IMR-90 (cell line): ENCODE results near the gene RIMS1. TPM values are rescaled to one million over a fixed set of nuclear protein-coding genes. Genes with fewer than 3 reads are reported as not detected.

ENCODE experiments used
- ATAC-seq: fragments of 200-7000 bp; cut with Tn5 transposase; 2 replicates; pipeline ENCODE4 v1.9.1; 2020; ENCODE audit warnings: low read depth, mild to moderate bottlenecking, moderate library complexity
- BruUV-seq: library from RNA; stranded (reverse); fragments of 400-500 nt; replicated peaks from 2 replicates; lab custom pipeline; 2021; lab: Mats Ljungman, UMichigan
- CTCF ChIA-PET: fragments of 300-600 bp; formaldehyde crosslinking; extraction: SDS; loops from one replicate; lab custom pipeline; 2021; ENCODE audit warnings: antibody characterized with exemption; lab: Yijun Ruan, JAX
- POLR2A ChIA-PET: fragments of 300-600 bp; sonication (Branson Sonifier 250); formaldehyde crosslinking; loops from one replicate; lab custom pipeline; 2022; ENCODE audit warnings: antibody characterized with exemption; ENCODE audit not compliant: unreplicated experiment; lab: Charles Lee
- DNase-seq: peaks from one replicate; pipeline ENCODE4 v3.0.0; 2013
- H2AFZ ChIP-seq: replicated peaks from 2 replicates; pipeline ENCODE3; 2013; ENCODE audit warnings: low read length, mild to moderate bottlenecking; ENCODE audit not compliant: poor library complexity
- H2AK5ac ChIP-seq: 2 replicates; pipeline ENCODE4 v1.6.1; 2013; ENCODE audit warnings: low read depth, low read length, inconsistent platforms
- H2AK9ac ChIP-seq: replicated peaks from 2 replicates; pipeline ENCODE3; 2013; ENCODE audit warnings: mild to moderate bottlenecking, low read depth, low read length, moderate library complexity; ENCODE audit not compliant: poor library complexity
- H2BK120ac ChIP-seq: 2 replicates; pipeline ENCODE4 v1.6.1; 2013; ENCODE audit warnings: low read depth, low read length, inconsistent platforms
- H2BK15ac ChIP-seq: 3 replicates; pipeline ENCODE4 v1.6.1; 2013; ENCODE audit warnings: low read depth, low read length, inconsistent platforms
- H2BK20ac ChIP-seq: 2 replicates; pipeline ENCODE4 v1.6.1; 2013; ENCODE audit warnings: low read depth, mild to moderate bottlenecking, inconsistent platforms, low read length, moderate library complexity
- H2BK5ac ChIP-seq: 2 replicates; pipeline ENCODE4 v1.6.1; 2013; ENCODE audit warnings: mild to moderate bottlenecking, low read depth, low read length, inconsistent platforms; ENCODE audit not compliant: poor library complexity, severe bottlenecking
- H3K14ac ChIP-seq: replicated peaks from 2 replicates; pipeline ENCODE4 v1.6.1; 2013; ENCODE audit warnings: low read depth, low read length, inconsistent platforms
- H3K18ac ChIP-seq: 2 replicates; pipeline ENCODE4 v1.6.1; 2013; ENCODE audit warnings: low read depth, low read length, control low read depth
- H3K23ac ChIP-seq: 2 replicates; pipeline ENCODE4 v1.6.1; 2013; ENCODE audit warnings: low read depth, low read length, inconsistent platforms
- H3K27ac ChIP-seq: 2 replicates; pipeline ENCODE4 v1.5.1; 2013; ENCODE audit warnings: mild to moderate bottlenecking, control low read depth, low read length; ENCODE audit not compliant: insufficient read depth
- H3K27me3 ChIP-seq: 2 replicates; pipeline ENCODE4 v1.6.1; 2013; ENCODE audit warnings: low read length; ENCODE audit not compliant: control insufficient read depth, insufficient read depth
- H3K36me3 ChIP-seq: 2 replicates; pipeline ENCODE4 v1.6.1; 2013; ENCODE audit warnings: low read length, mixed read lengths; ENCODE audit not compliant: control insufficient read depth, insufficient read depth
- H3K4ac ChIP-seq: 2 replicates; pipeline ENCODE4 v1.6.1; 2013; ENCODE audit warnings: low read depth, low read length, inconsistent platforms
- H3K4me1 ChIP-seq: 2 replicates; pipeline ENCODE4 v1.6.1; 2013; ENCODE audit warnings: low read length, mixed read lengths; ENCODE audit not compliant: control insufficient read depth, insufficient read depth
- H3K4me2 ChIP-seq: 2 replicates; pipeline ENCODE4 v1.6.1; 2013; ENCODE audit warnings: low read depth, mild to moderate bottlenecking, control low read depth, low read length, moderate library complexity
- H3K4me3 ChIP-seq: 2 replicates; pipeline ENCODE4 v1.5.1; 2013; ENCODE audit warnings: low read depth, mild to moderate bottlenecking, control low read depth, low read length, moderate library complexity; ENCODE audit not compliant: insufficient read depth
- H3K56ac ChIP-seq: 2 replicates; pipeline ENCODE4 v1.6.1; 2013; ENCODE audit warnings: low read length, inconsistent platforms; ENCODE audit not compliant: insufficient read depth; ENCODE audit errors: extremely low read depth
- H3K79me1 ChIP-seq, 2 experiments: 2 replicates each; pipeline ENCODE4 v1.6.1; 2013; ENCODE audit warnings: low read length in 2 of 2, inconsistent platforms in 1 of 2, low read depth in 1 of 2
- H3K9ac ChIP-seq: 2 replicates; pipeline ENCODE4 v1.6.1; 2013; ENCODE audit warnings: low read depth, low read length, control low read depth
- H3K9me1 ChIP-seq: 2 replicates; pipeline ENCODE4 v1.6.1; 2013; ENCODE audit warnings: low read length, inconsistent platforms; ENCODE audit not compliant: insufficient read depth
- H3K9me3 ChIP-seq: 2 replicates; pipeline ENCODE4 v1.6.1; 2013; ENCODE audit warnings: low read length; ENCODE audit not compliant: control insufficient read depth, insufficient read depth
- H4K20me1 ChIP-seq: 2 replicates; pipeline ENCODE4 v1.6.1; 2013; ENCODE audit warnings: low read length, inconsistent platforms; ENCODE audit not compliant: insufficient read depth
- H4K5ac ChIP-seq: 2 replicates; pipeline ENCODE4 v1.6.1; 2013; ENCODE audit warnings: mild to moderate bottlenecking, low read depth, low read length, control low read depth
- H4K8ac ChIP-seq, 2 experiments: 2 replicates each; pipeline ENCODE4 v1.6.1; 2013; ENCODE audit warnings: low read depth in 2 of 2, low read length in 2 of 2, control low read depth in 1 of 2, inconsistent platforms in 1 of 2
- H4K91ac ChIP-seq: 2 replicates; pipeline ENCODE4 v1.6.1; 2013; ENCODE audit warnings: low read depth, low read length, inconsistent platforms; ENCODE audit not compliant: insufficient read depth
- BHLHE40 ChIP-seq: fragments of 150-350 bp; IDR thresholded peaks from 2 replicates; pipeline ENCODE4 v1.6.1; 2016; ENCODE audit warnings: mild to moderate bottlenecking, low read depth, low read length
- CHD1 ChIP-seq: IDR thresholded peaks from 2 replicates; pipeline ENCODE4 v1.6.1; 2012; ENCODE audit warnings: low read depth, low read length, improper control_type of control experiment
- FOS ChIP-seq: fragments of 150-350 bp; IDR thresholded peaks from 2 replicates; pipeline ENCODE4 v1.6.1; 2016; ENCODE audit warnings: low read depth, low read length
- MAZ ChIP-seq: IDR thresholded peaks from 2 replicates; pipeline ENCODE4 v1.6.1; 2012; ENCODE audit warnings: low read depth, mild to moderate bottlenecking, low read length, improper control_type of control experiment, moderate library complexity, borderline replicate concordance
- MXI1 ChIP-seq: IDR thresholded peaks from 2 replicates; pipeline ENCODE4 v1.6.1; 2012; ENCODE audit warnings: low read depth, mild to moderate bottlenecking, low read length, moderate library complexity, borderline replicate concordance
- NFE2L2 ChIP-seq: fragments of 150-350 bp; IDR thresholded peaks from 2 replicates; pipeline ENCODE4 v1.6.1; 2016; ENCODE audit warnings: low read depth, mild to moderate bottlenecking, low read length
- POLR2A ChIP-seq: IDR thresholded peaks from 2 replicates; pipeline ENCODE4 v1.6.1; 2012; ENCODE audit warnings: mild to moderate bottlenecking, low read depth, low read length
- RAD21 ChIP-seq: IDR thresholded peaks from 2 replicates; pipeline ENCODE4 v1.6.1; 2012; ENCODE audit warnings: low read length, improper control_type of control experiment
- RCOR1 ChIP-seq: IDR thresholded peaks from 2 replicates; pipeline ENCODE4 v1.6.1; 2012; ENCODE audit warnings: mild to moderate bottlenecking, low read length, improper control_type of control experiment; ENCODE audit not compliant: insufficient replicate concordance
- RFX5 ChIP-seq: IDR thresholded peaks from 2 replicates; pipeline ENCODE4 v1.8.0; 2012; ENCODE audit warnings: low read depth, mild to moderate bottlenecking, low read length, moderate library complexity
- SMC3 ChIP-seq: fragments of 150-350 bp; IDR thresholded peaks from 2 replicates; pipeline ENCODE4 v1.6.1; 2016; ENCODE audit warnings: low read depth, mild to moderate bottlenecking, antibody characterized with exemption, low read length, moderate library complexity
- WGBS, 2 experiments: methylation state at CpG; one replicate each; pipeline versions ENCODE4 v1.1.5 to v1.1.7; 2013; ENCODE audit warnings: missing lambda C conversion rate in 2 of 2; ENCODE audit not compliant: insufficient read length in 1 of 2; ENCODE audit errors: extremely low coverage in 2 of 2; 5-methylcytosine and 5-hydroxymethylcytosine counted together
- dilution Hi-C: fragments of 300-500 bp; cut with HindIII; formaldehyde crosslinking; loops from one replicate; pipeline ENCODE4 v1.14.3; 2018; ENCODE audit warnings: low sequenced_read_pairs; ENCODE audit not compliant: unreplicated experiment
- in situ Hi-C: fragments of 300-500 bp; cut with MboI; formaldehyde crosslinking; loops from 3 replicates; pipeline ENCODE4 v1.14.3; 2019; ENCODE audit warnings: low sequenced_read_pairs, inconsistent platforms, mixed read lengths
- intact Hi-C: fragments of 100-400 bp; cut with micrococcal nuclease; formaldehyde crosslinking; loops from 2 replicates; pipeline ENCODE4 v1.10.0; 2022
- polyA plus RNA-seq, 3 experiments: library from polyadenylated mRNA; depleted of rRNA; stranded (reverse); fragments of >200 nt; gene quantifications; 2 replicates each; pipeline ENCODE4 v1.2.3, GENCODE V29; 2012; ENCODE audit warnings: low replicate concordance in 1 of 3
- total RNA-seq: library from RNA; depleted of rRNA; stranded (reverse); fragments of >200 nt; gene quantifications from 2 replicates; pipeline ENCODE4 v1.2.3, GENCODE V29; 2012
- TF ChIP-seq, protein P1 (sequence below): conservative IDR thresholded peaks from 2 replicates; pipeline ENCODE4 v1.5.1; 2012; ENCODE audit warnings: mild to moderate bottlenecking, low read depth, low read length, improper control_type of control experiment
- TF ChIP-seq, protein P2 (sequence below): fragments of 150-350 bp; IDR thresholded peaks from 2 replicates; pipeline ENCODE4 v1.6.1; 2016; ENCODE audit warnings: low read depth, mild to moderate bottlenecking, low read length, moderate library complexity, borderline replicate concordance
- TF ChIP-seq, protein P3 (sequence below): fragments of 150-350 bp; IDR thresholded peaks from 2 replicates; pipeline ENCODE4 v1.6.1; 2017; ENCODE audit warnings: mild to moderate bottlenecking, antibody characterized with exemption, low read length, low read depth

RIMS1 gene
- total and polyA plus RNA-seq, 2 of the 4 experiments (the other 2 are of a cell fraction), result 0.44 to 3.8 TPM

DNA sequence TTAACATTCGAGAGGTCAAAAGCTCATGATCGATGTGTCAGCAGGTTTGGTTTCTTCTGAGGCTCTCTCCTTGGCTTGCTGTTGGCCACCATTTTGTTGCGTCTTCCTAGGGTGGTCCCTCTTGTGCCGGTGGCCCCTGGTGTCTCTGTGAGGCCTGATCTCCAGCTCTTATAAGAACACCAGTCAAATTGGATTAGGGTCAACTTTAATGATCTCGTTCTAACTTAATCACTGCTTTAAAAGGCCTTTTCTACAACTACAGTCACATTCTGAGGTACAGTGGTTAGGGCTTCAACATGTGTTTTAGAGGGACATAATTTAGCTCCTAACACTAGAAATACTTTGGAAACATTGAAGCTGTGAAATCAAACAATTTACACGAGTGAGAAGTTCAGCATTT lies 494.7 kb downstream of the RIMS1 start:
- Histone ChIP-seq H3K14ac (no peak overlapping the region), H3K23ac (no peak overlapping the region), H4K8ac (no peak overlapping the region), H3K27ac (no peak overlapping the region), H3K4me2 (no peak overlapping the region), H3K4me3 (no peak overlapping the region), H2BK15ac (no peak overlapping the region), H3K9me3 (no peaks in the 10 kb centered on the region), H3K4ac (no peak overlapping the region), H3K79me1 (no peaks in the 10 kb centered on the region), H4K91ac (no peak overlapping the region), H3K4me1 (no peaks in the 10 kb centered on the region), H3K9ac (no peak overlapping the region), H2BK120ac (no peak overlapping the region), H3K27me3 (no peaks in the 10 kb centered on the region), H3K56ac (no peak overlapping the region), H2AK9ac (no peak overlapping the region), H4K5ac (no peak overlapping the region), H3K18ac (no peak overlapping the region), H3K36me3 (no peaks in the 10 kb centered on the region), H4K20me1 (no peaks in the 10 kb centered on the region), H2AK5ac (no peak overlapping the region), H2BK5ac (no peak overlapping the region), H2AFZ (no peak overlapping the region), H2BK20ac (no peak overlapping the region), H3K9me1 (no peaks in the 10 kb centered on the region)
- dilution Hi-C loops, result no loop called here
- in situ Hi-C loops, result no loop called here
- intact Hi-C loops, result no loop called here
- CTCF ChIA-PET, result no interaction called here
- BruUV-seq, result no TSS peak
- no CpG with 5 or more reads among the region's 6 CpGs for WGBS, 2 experiments
- TF ChIP-seq MXI1 (no peak), RCOR1 (no peak), NFE2L2 (no peak), SMC3 (no peak), RFX5 (no peak), POLR2A (no peak), CHD1 (no peak), RAD21 (no peak), FOS (no peak), BHLHE40 (no peak), MAZ (no peak)
- TF ChIP-seq, protein P1, sequence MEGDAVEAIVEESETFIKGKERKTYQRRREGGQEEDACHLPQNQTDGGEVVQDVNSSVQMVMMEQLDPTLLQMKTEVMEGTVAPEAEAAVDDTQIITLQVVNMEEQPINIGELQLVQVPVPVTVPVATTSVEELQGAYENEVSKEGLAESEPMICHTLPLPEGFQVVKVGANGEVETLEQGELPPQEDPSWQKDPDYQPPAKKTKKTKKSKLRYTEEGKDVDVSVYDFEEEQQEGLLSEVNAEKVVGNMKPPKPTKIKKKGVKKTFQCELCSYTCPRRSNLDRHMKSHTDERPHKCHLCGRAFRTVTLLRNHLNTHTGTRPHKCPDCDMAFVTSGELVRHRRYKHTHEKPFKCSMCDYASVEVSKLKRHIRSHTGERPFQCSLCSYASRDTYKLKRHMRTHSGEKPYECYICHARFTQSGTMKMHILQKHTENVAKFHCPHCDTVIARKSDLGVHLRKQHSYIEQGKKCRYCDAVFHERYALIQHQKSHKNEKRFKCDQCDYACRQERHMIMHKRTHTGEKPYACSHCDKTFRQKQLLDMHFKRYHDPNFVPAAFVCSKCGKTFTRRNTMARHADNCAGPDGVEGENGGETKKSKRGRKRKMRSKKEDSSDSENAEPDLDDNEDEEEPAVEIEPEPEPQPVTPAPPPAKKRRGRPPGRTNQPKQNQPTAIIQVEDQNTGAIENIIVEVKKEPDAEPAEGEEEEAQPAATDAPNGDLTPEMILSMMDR, result no peak
- TF ChIP-seq, protein P2, sequence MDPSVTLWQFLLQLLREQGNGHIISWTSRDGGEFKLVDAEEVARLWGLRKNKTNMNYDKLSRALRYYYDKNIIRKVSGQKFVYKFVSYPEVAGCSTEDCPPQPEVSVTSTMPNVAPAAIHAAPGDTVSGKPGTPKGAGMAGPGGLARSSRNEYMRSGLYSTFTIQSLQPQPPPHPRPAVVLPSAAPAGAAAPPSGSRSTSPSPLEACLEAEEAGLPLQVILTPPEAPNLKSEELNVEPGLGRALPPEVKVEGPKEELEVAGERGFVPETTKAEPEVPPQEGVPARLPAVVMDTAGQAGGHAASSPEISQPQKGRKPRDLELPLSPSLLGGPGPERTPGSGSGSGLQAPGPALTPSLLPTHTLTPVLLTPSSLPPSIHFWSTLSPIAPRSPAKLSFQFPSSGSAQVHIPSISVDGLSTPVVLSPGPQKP, result no peak
- TF ChIP-seq, protein P3, sequence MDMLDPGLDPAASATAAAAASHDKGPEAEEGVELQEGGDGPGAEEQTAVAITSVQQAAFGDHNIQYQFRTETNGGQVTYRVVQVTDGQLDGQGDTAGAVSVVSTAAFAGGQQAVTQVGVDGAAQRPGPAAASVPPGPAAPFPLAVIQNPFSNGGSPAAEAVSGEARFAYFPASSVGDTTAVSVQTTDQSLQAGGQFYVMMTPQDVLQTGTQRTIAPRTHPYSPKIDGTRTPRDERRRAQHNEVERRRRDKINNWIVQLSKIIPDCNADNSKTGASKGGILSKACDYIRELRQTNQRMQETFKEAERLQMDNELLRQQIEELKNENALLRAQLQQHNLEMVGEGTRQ, result no peak
- POLR2A ChIA-PET, result no interaction called here
- DNase-seq, result no peak
- no peak for ATAC-seq
